HG02759 (cell line): ENCODE data around the gene MINPP1.

ENCODE experiments used
- ATAC-seq: cut with Tn5 transposase; IDR thresholded peaks from one replicate; pipeline ENCODE4 v1.9.1; 2021; ENCODE audit warnings: mild to moderate bottlenecking, moderate library complexity; ENCODE audit not compliant: unreplicated experiment

The MINPP1 gene

DNA sequence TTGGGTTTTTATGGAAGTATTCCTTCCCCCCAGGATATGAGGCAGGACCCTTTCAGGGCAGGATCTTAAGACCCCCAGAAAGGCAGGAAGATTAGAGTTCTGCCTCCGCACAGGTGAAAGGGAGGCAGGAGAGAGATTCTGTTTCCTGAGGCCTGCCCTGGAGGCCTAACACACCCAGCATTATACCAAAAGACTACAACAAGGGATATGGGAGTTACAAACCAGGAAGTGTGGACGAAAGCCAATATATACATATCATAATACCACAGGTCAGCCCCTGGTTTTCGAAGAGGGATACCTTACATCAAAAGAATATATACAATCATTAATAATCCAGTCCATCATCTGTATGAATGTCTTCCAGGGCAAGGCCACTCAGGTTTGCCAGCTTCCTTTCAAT is 14.2 kb downstream of the MINPP1 start:
- ATAC-seq, result no peak

DNA sequence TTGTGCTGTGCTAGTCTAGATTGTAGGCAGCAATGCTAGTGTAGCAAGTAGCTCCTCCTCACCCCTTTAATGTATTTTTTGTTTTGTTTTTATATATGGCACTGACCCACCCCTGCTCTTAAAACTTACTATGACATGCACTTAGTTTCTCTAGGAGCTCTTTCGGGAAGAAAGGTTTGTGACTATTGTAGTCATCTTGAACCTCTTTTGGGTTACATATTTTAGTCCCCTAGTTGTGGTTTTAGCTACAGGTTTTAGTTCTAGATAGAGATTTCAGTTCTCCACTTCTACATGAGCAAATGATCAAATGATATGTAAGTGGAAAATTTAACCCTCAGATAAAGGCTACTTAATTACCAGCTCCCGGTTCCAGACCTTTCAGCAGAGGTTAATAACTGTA is 14.9 kb downstream of the MINPP1 start:
- ATAC-seq, result no peak

DNA sequence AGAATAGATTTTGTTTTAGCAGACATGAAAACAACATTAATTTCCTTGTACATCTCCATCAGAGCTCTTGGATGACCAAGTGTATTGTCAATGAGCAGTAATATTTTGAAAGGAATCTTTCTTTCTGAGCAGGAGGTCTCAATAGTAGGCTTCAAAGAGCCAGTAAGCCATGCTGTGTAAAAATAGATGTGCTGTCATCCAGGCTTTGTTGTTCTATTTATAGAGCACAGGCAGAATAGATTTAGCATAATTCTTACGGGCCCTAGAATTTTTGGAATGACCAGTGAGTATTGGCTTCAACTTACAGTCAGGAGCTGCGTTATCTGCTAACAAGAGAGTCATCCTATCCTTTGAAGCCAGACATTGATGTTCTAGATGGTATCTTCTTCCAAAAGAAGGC is 19.0 kb downstream of the MINPP1 start:
- no peak for ATAC-seq

DNA sequence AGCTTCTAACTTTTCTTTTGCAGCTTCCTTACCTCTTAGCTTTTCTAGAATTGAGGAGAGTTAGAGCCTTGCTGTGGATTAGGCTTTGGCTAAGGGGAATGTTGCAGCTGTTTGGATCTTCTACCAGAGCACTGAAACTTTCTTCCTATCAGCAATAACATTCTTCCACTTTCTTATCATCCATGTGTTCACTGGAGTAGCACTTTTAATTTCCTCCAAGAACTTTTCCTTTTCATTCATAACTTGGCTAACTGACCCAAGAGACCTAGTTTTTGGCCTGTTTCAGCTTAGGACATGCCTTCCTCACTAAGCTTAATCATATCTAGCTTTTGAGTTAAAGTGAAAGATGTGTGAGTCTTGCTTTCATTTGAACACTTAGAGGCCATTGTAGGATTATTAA is 19.6 kb downstream of the MINPP1 start:
- ATAC-seq, result no peak

DNA sequence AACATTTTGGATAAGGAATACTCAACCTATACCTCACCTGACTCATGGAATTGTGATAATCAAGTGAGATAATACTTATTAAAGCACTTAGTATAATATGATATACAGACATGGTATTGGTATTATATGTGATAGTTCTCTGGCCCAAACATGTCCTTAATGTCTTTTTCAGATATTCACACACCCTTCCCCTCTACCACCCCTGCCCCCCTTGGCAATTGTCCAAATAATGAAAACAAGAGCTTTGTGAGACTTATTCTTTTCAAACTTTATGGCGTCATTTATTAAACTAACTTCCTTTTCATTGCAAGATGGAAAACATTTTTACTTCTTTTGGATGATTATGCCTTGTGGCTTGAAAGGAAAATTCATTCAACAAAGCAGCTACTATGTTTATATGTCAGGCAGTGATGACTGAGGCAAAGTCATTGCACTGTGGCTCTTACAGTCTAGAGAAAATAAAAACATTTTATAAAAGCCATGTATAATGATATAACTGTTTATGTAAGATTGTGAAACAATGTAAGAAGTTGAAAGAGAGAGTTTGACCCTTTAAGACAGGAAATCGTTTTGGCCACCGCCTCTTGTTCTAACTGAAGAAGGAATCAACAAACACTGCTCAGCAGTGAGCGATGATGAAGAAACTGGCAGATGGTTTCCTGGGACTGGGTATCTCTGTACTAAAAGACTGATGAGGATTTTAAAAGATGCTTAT is 27.4 kb downstream of the MINPP1 start:
- ATAC-seq, result no peak

DNA sequence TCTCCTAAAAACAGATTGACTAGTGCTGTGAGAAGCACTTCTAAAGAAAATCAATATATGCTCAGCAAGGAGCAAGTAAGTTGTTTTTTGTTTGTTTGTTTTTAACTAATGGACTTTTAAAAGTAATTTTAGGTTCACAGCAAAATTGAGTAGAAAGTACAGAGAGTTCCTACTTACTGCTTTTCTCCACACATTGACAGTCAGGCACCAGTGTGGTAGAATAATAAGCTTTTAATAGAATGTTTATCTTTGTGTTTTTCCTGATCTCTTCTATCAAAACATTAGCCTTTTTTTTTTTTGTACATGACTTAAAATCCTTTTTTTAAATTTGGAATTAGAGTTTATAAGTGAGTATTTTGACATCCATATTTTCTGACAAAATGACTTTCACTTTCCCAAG is 28.0 kb downstream of the MINPP1 start:
- ATAC-seq, result no peak

DNA sequence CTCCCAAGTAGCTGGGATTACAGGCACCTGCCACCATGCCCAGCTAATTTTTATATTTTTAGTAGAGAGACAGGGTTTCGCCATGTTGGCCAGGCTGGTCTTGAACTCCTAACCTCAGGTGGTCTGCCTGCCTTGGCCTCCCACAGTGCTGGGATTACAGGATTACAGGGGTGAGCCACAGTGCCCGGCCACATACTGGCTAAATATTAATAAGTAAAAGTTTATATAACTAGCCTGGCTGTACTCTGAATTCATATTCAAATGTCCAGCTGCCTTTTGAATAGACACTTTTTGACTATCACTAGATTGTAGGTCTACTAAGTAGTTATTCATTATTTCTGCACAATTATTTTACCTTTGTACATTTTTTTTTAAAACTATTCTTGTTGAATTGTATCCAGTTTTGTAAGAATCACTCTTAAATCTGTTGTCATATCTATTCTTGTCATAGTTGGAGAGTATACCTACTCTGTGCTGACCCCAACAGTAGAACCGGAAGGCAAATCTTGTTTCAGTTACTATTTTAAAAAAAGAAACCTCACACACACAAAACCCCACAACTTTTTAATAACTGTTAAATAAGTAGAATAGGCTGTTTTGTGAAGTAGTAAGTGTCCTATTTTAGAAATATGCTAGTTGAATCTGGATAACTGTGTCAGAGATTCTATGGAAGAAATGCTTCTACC is 29.6 kb downstream of the MINPP1 start:
- peak; percentile 65 for ATAC-seq

DNA sequence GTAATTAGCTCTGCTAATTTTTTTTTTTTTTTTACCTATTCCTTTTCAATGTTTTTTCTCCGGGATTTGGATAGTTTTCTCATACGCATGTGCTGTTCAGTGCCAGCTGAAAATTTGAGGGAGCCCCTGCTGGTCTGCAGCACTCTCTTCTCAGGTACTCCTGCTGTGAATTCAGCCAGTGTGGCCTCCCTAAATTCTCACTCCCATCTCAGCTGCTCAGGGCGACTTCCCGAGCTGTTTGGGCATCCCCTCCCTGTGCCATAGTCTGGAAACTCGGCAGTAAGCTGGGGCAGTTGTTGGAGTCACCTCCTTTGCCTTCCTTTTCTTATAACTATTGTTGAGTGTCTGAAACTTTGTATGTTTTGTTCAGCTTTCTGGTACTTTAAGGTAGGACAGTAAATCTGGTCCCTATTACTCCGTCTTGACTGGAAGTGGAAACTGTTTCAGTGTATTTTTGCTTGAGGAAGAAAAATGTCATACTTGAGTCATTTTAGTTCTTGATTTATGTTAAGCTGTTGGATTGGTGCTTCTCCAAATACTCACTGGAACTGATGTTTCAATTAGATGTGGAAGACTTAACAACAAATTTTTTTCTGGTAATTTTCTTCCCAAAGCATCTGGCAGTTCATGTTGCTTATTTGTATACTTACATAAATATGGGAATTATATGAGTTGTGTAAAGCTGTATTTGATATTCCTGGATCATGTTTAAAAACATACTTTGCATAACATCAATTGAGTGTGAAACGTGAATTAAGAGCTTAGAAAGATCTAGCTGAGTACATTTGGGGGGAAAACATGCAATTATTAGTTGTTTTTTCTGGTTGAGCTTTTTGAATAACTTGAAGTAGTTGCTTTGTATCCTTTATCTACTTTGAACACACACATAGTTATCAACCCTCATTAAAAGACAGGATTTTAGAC is 33.7 kb downstream of the MINPP1 start:
- no peak for ATAC-seq

DNA sequence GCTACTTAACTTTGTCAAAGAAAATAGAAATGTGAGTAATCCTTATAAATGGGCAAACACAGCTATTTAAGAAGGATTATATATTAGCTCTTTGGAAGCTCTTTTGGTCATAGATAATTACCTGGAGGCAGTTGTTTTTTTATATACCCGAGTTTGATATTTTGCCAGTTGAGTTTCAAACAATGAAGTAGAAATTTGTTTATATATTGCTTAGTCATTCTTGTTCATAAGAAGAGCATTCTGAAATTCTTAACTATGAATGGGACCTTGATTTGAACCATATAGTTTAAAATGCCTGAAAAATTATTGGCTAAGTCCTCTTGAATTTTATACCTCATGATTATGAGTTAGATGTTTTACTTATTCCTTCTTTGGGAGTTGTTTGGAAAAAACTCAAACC is 36.4 kb downstream of the MINPP1 start:
- ATAC-seq, result no peak

DNA sequence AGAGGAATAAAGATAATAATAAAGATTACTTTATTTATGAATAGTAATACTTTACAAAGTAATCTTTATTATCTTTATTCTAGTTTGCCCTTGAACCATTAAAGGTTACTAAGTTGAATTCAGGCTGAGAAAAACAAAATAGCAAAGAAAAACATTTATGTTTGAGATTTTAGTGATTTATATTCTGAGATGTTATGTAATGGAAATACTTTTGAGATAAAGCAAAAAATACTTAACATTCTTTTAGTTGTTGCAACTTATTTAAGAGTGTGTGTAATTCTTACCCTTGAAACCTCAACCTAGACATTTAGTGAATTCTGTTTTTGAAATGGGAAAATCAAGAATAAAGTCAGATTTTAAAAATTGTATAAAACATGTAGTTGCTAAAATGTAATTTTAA is 40.0 kb downstream of the MINPP1 start:
- ATAC-seq, result no peak

DNA sequence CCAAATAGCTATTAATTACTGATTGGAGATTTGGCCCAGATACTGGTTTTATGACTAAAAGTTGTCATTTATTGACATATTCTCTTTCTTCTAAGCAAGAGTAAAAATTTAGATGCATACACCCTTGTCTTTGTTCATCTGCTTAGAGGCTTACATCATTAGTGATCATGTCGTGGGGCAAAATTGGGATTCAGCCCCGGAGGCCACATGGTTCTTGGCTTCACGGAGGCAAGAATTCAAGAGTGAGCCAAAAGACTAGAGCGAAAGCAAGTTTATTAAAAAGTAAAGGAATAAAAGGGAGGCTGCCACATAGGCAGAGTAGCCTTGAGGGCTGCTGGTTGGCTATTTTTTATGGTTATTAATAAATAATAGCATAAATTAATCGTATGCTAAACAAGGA is 41.1 kb downstream of the MINPP1 start:
- ATAC-seq, result no peak

DNA sequence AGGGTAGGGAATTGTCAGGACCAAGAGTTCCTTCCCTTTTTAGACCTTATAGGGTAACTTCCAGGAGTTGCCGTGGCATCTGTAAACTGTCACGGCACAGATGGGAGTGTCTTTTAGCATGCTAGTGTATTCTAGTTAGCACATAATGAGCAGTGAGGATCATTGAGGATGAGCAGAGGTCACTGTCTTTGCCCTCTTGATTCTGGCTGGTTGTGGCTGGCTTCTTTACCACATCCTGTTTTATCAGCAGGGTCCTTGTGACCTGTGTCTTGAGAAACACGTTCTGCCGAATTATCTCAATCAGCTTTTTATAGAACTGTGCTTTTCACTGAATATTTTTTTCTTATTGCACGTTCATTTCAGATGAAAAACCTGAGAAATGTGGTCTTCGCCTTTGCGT is 41.5 kb downstream of the MINPP1 start:
- no peak for ATAC-seq

DNA sequence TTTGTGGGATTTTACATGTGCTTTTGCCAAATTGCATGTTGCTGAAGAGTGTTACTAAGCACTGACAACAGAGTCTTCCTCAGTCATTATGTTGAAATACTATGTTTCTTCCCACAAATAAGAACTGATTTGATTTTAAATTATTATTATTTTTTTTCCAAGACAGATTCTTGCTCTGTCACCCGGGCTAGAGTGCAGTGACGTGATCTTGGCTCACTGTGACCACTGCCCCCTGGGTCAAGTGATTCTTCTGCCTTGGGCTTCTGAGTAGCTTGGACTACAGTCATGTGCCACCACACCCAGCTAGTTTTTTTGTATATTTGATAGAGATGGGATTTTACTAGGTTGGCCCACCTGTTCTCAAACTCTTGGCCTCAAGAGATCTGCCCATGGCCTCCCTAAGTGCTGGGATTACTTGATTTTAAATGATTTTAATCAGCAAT is 42.3 kb downstream of the MINPP1 start:
- ATAC-seq, result no peak

DNA sequence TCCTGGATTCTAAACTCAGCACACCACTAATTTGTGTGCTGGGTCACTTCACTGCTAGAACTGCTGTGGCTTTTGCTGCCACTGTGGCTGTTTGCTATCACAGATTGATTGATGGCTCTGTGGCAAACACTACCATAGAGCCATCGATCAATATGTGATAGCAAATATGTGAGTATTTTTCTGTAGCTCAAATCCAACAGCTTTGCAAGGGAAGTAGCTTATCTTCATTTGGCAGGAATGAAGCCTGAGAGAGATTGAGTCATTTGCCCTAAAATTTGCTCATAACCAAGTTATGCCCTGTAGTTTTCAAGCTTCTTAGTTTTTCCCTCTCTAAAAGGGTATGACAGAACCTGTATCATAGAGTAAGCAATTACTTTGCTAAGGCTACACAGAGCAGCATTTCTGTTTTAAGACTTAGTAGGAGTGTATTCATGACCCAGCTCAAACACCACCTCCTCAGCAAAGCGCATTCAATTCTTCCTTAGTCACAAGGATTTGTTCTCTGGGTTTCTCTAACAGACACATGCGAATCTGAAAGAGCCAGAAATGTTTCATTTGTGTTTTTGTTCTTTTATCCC is 43.1 kb downstream of the MINPP1 start:
- no peak for ATAC-seq

DNA sequence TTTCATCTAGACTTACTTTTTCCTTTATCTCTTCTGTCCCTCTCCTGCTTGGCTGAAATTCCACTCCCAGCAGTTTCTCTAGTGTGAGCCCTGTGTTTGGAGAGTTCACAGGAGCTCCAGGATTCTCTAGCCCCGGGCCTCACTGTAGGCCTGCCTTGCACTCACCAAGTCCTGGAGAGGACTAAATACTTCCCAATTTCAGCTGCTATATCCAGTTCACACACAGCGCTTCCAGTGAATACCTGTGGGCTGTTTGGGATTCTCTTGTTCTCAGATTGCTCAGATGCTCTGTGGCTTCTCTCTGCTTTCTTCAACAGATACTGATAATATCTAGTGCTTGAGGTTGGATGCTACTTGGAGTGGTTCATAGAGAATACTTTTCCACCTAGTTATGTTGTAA is 46.0 kb downstream of the MINPP1 start:
- no peak for ATAC-seq

DNA sequence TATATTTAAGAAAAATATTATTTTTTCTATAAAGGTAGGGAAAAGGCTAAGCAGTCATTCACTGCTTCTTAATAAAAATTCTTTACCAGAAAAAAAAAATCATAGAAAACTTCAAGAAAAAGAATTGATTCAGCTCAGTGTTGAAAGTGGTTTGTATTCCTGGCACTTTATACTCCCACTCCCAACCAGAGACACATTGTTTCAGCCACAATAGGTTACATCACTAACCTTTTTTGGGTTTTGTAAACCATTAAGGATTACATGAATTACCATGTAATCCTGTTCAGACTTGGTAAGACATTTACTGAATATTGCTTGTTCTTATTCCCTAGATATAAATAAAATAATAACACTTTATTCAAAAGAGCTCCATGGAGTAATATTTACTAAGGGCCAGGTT is 46.6 kb downstream of the MINPP1 start:
- no peak for ATAC-seq

DNA sequence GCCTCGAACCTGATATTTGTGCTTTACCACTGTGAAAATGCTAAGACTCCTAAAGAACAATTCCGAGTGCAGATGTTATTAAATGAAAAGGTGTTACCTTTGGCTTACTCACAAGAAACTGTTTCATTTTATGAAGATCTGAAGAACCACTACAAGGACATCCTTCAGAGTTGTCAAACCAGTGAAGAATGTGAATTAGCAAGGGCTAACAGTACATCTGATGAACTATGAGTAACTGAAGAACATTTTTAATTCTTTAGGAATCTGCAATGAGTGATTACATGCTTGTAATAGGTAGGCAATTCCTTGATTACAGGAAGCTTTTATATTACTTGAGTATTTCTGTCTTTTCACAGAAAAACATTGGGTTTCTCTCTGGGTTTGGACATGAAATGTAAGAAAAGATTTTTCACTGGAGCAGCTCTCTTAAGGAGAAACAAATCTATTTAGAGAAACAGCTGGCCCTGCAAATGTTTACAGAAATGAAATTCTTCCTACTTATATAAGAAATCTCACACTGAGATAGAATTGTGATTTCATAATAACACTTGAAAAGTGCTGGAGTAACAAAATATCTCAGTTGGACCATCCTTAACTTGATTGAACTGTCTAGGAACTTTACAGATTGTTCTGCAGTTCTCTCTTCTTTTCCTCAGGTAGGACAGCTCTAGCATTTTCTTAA is 47.7 kb downstream of the MINPP1 start:
- no peak for ATAC-seq

DNA sequence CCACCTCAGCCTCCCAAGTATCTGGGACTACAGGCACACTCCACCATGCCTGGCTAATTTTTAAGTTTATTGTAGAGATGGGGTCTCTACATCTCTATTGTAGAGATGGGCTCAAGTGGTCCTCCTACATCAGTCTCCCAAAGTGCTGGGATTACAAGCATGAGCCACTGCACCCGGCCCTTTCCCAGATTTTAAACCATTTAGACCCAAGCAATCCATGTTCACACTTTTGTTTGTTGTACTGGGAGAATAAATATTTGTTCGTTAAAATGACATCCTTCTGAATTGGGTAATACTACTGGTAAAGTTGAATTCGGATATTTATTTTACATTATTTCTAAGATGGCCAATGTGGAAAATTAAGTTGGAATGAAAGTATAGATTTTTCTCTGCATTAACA is 52.7 kb downstream of the MINPP1 start:
- ATAC-seq, result no peak

DNA sequence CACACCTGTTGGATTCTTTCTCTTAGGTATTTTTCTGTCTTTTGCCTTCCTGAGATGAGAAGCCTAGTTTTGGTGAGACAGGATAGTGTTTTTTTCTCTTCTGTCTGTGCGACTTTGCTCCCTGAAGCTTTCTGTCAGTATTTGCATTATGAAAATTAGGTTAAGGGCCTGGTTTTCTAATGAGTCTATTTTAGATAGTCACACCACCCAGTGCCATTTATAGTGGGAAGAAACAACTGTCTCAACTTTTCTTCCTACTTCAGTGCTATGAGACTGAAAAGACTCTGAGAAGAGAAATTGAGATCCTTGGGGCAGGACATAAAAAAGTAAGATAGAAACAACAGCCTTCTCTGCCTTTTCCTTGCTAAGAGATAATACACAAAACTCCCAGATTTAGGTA is 53.6 kb downstream of the MINPP1 start:
- no peak for ATAC-seq

DNA sequence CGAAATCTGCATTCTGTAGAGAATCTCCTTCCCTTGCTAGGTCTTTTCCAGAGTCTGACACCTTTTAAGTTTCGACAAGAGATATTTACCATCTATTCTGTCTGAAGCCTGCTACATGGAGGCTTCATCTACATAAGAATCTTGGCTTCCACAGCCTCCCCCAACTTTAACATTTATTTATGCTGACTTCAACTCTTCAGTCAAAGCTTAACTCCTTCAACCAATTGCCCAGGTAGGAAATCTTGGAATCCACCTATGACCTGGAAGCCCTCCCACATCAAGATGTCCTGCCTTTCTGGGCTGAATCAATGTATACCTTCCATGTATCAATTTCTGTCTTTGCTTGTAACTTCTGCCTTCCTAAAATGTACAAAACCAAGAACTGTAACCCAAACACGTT is 54.7 kb downstream of the MINPP1 start:
- ATAC-seq, result no peak
